22Rv1 (cell line): ENCODE measurements around the gene PRUNE2.

Experiments used
- H3K27ac ChIP-seq: fragments of 450-650 bp; 2 replicates; pipeline ENCODE4 v1.5.1; 2017
- ZFX ChIP-seq: fragments of 450-650 bp; IDR thresholded peaks from 2 replicates; pipeline ENCODE4 v1.6.1; 2017; ENCODE audit warnings: antibody characterized with exemption, borderline replicate concordance
- TF ChIP-seq, protein P1 (sequence below): fragments of 450-650 bp; IDR thresholded peaks from 2 replicates; pipeline ENCODE4 v1.5.1; 2017; ENCODE audit warnings: mild to moderate bottlenecking

Gene PRUNE2

DNA sequence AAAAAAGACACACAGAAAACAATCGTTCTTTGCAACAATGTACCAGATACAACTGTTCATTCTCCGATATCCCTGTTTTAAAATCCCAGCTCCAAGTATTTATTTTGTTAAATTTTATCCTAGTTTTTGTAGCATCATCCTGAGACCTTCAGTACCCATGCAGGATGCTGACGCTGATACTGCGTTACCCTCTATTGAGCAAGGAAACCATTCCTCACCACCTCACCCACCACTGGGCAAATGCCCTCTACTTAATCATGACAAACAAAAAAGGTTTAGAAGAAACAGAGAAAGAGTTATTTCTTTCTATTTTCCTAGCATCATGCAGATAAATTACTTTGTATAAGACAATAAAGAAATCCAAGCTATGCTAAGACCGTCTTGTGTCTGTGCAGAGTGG is 277.8 kb downstream of the PRUNE2 start:
- TF ChIP-seq ZFX: no peak
- TF ChIP-seq, protein P1, sequence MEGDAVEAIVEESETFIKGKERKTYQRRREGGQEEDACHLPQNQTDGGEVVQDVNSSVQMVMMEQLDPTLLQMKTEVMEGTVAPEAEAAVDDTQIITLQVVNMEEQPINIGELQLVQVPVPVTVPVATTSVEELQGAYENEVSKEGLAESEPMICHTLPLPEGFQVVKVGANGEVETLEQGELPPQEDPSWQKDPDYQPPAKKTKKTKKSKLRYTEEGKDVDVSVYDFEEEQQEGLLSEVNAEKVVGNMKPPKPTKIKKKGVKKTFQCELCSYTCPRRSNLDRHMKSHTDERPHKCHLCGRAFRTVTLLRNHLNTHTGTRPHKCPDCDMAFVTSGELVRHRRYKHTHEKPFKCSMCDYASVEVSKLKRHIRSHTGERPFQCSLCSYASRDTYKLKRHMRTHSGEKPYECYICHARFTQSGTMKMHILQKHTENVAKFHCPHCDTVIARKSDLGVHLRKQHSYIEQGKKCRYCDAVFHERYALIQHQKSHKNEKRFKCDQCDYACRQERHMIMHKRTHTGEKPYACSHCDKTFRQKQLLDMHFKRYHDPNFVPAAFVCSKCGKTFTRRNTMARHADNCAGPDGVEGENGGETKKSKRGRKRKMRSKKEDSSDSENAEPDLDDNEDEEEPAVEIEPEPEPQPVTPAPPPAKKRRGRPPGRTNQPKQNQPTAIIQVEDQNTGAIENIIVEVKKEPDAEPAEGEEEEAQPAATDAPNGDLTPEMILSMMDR: no peak
- no peak overlapping the region for H3K27ac ChIP-seq

DNA sequence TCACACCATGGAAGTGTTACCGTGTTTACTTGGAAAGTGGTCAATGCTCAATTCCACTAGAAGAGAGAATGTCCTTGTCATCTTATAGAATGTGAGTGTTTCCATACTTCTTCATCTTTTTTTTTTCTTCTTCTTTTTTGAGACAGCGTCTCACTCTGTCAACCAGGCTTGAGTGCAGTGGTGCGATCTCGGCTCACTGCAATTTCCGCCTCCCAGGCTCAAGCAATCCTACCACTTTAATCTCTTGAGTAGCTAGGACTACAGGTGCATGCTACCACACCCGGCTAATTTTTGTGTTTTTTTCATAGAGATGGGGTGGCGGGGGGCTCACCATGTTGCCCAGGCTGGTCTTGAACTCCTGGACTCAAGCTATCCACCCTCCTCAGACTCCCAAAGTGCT is 278.9 kb downstream of the PRUNE2 start:
- no peak overlapping the region for H3K27ac ChIP-seq
- TF ChIP-seq, protein P1: no peak
- no peak for TF ChIP-seq ZFX

- TF ChIP-seq, protein P1: no peak
- no peak for TF ChIP-seq ZFX
These were observed 279.8 kb downstream of the PRUNE2 start for GRCh38 chr9:76626141-76626540.

DNA sequence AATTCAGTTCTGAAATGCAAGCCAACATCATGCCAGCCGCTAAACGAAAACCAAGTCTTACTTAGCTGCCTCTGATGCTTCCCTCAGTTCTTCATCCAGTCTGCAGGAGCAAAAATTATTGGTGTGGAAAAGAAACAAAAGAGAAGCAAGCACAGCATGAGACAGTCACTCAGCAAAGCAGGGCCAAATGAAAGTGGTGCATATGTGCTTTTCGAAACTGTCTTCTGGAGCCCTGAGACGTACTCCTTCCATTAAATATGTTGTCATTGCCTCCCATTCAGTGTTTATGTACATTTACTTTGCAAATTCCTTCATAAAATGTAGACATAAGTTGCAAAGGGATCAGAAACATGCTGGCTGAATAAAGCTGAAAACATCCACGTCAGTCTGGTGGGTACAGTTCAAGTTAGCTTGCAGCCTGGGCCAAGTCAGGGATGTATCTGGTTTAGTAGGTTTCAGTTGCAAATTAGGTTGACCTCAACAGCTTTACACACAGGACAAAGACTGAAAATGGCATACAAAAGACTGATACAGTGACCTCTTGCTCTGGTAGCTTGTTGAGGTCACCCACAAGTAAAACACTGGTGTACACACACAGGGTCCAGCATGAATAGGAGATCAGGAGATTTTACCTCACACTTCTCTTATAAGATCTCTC is 281.4 kb downstream of the PRUNE2 start:
- no peak for TF ChIP-seq ZFX
- TF ChIP-seq, protein P1: no peak
- no peak overlapping the region for H3K27ac ChIP-seq

More at GRCh38 chr9:76626141-76626540, 279.8 kb downstream of the PRUNE2 start:
- H3K27ac ChIP-seq: no peak overlapping the region

GRCh38 chr9:76620996-76621395 is 284.9 kb downstream of the PRUNE2 start:
- TF ChIP-seq, protein P1: no peak
- no peak for TF ChIP-seq ZFX
- H3K27ac ChIP-seq: 0 out of 2 replicates have a peak overlapping the region, but pooled peaks have one; percentile 17

- H3K27ac ChIP-seq: 0 out of 2 replicates have a peak overlapping the region, but pooled peaks have one; percentile 17
- TF ChIP-seq ZFX: no peak
- TF ChIP-seq, protein P1: no peak
These were observed 285.3 kb downstream of the PRUNE2 start for GRCh38 chr9:76620581-76620980.

GRCh38 chr9:76619640-76620039 is 286.3 kb downstream of the PRUNE2 start:
- TF ChIP-seq, protein P1: no peak
- no peak for TF ChIP-seq ZFX
- H3K27ac ChIP-seq: no peak overlapping the region
